GM18951 (cell line): ENCODE data around the gene NUCKS1.
A peak's percentile ranks its signal among the peaks of the same experiment; 100 is the strongest.

Experiments
- POLR2A ChIP-seq: IDR thresholded peaks from 4 replicates; pipeline ENCODE4 v1.6.1; 2011; ENCODE audit warnings: mild to moderate bottlenecking; ENCODE audit not compliant: insufficient read length, insufficient read depth; ENCODE audit errors: extremely low read depth
- in situ Hi-C: fragments of 300-500 bp; cut with MboI; formaldehyde crosslinking; loops from one replicate; pipeline ENCODE4 v1.12.0; 2022; ENCODE audit warnings: low sequenced_read_pairs, mixed read lengths, inconsistent platforms; ENCODE audit not compliant: unreplicated experiment

Gene NUCKS1

GRCh38 chr1:205760606-205761005, 10.6 kb upstream of the NUCKS1 start:
- in situ Hi-C loops, result no loop called here
- TF ChIP-seq POLR2A, result no peak

GRCh38 chr1:205756552-205756951, 6.6 kb upstream of the NUCKS1 start:
- in situ Hi-C loops, result no loop called here
- no peak for TF ChIP-seq POLR2A

- TF ChIP-seq POLR2A, result no peak
- in situ Hi-C loops, result no loop called here
Observed at GRCh38 chr1:205754857-205755256, 4.9 kb upstream of the NUCKS1 start.

GRCh38 chr1:205751036-205751651, 1.2 kb upstream of the NUCKS1 start:
- TF ChIP-seq POLR2A, result no peak
- in situ Hi-C loops, result no loop called here

GRCh38 chr1:205749234-205750137, 496 bp downstream of the NUCKS1 start:
- TF ChIP-seq POLR2A, result peak; percentile 68
- in situ Hi-C loops, result no loop called here

GRCh38 chr1:205748403-205749233, 1.4 kb downstream of the NUCKS1 start:
- no peak for TF ChIP-seq POLR2A

GRCh38 chr1:205746757-205747412, 3.1 kb downstream of the NUCKS1 start:
- TF ChIP-seq POLR2A, result no peak
- in situ Hi-C loops, result no loop called here

More at GRCh38 chr1:205748403-205749233, 1.4 kb downstream of the NUCKS1 start:
- in situ Hi-C loops, result no loop called here

- TF ChIP-seq POLR2A, result no peak
- in situ Hi-C loops, result no loop called here
Observed at GRCh38 chr1:205744403-205744802, 5.6 kb downstream of the NUCKS1 start.

GRCh38 chr1:205743977-205744376, 6.0 kb downstream of the NUCKS1 start:
- in situ Hi-C loops, result no loop called here
- TF ChIP-seq POLR2A, result no peak

- TF ChIP-seq POLR2A, result no peak
- in situ Hi-C loops, result no loop called here
Observed at GRCh38 chr1:205741681-205742080, 8.3 kb downstream of the NUCKS1 start.

GRCh38 chr1:205739348-205740160, 10.4 kb downstream of the NUCKS1 start:
- in situ Hi-C loops, result no loop called here
- no peak for TF ChIP-seq POLR2A

- no peak for TF ChIP-seq POLR2A
- in situ Hi-C loops, result no loop called here
Observed at GRCh38 chr1:205735218-205735617, 14.8 kb downstream of the NUCKS1 start.

GRCh38 chr1:205733438-205734175, 16.4 kb downstream of the NUCKS1 start:
- TF ChIP-seq POLR2A, result no peak
- in situ Hi-C loops, result no loop called here
